H9 (cell line): ENCODE measurements around the gene ZNF668. TPM values are rescaled to one million over a fixed set of nuclear protein-coding genes. Genes with fewer than 3 reads are reported as not detected.

ENCODE experiments used
- DNase-seq: peaks from one replicate; pipeline ENCODE4 v3.0.0-alpha.2; 2017
- H2AFZ ChIP-seq: one replicate; pipeline ENCODE4 v1.6.1; 2013; ENCODE audit warnings: mild to moderate bottlenecking, low read length, control low read depth, moderate library complexity
- H2AK5ac ChIP-seq: 2 replicates; pipeline ENCODE4 v1.6.1; 2013; ENCODE audit warnings: low read length, control low read depth, mixed read lengths; ENCODE audit not compliant: insufficient read length
- H2BK120ac ChIP-seq: one replicate; pipeline ENCODE4 v1.6.1; 2013; ENCODE audit warnings: low read depth, mild to moderate bottlenecking, low read length, control low read depth, inconsistent platforms; ENCODE audit not compliant: poor library complexity, severe bottlenecking
- H2BK12ac ChIP-seq: 2 replicates; pipeline ENCODE4 v1.6.1; 2013; ENCODE audit warnings: low read length, control low read depth, mixed read lengths, low read depth; ENCODE audit not compliant: insufficient read length
- H2BK15ac ChIP-seq: 2 replicates; pipeline ENCODE4 v1.6.1; 2013; ENCODE audit warnings: low read depth, low read length, control low read depth
- H2BK20ac ChIP-seq: one replicate; pipeline ENCODE4 v1.6.1; 2013; ENCODE audit warnings: low read depth, mild to moderate bottlenecking, low read length, control low read depth, inconsistent platforms; ENCODE audit not compliant: poor library complexity, severe bottlenecking
- H2BK5ac ChIP-seq: 2 replicates; pipeline ENCODE4 v1.6.1; 2013; ENCODE audit warnings: low read length, control low read depth, mixed read lengths; ENCODE audit not compliant: insufficient read length
- H3K14ac ChIP-seq: 2 replicates; pipeline ENCODE4 v1.6.1; 2013; ENCODE audit warnings: low read length, control low read depth; ENCODE audit not compliant: insufficient read depth
- H3K18ac ChIP-seq: 2 replicates; pipeline ENCODE4 v1.6.1; 2013; ENCODE audit warnings: low read depth, mild to moderate bottlenecking, mixed read lengths, low read length, control low read depth; ENCODE audit not compliant: insufficient read length
- H3K23ac ChIP-seq: 2 replicates; pipeline ENCODE4 v1.6.1; 2013; ENCODE audit warnings: low read length, control low read depth, mixed read lengths, low read depth; ENCODE audit not compliant: insufficient read length
- H3K23me2 ChIP-seq: 2 replicates; pipeline ENCODE4 v1.6.1; 2013; ENCODE audit warnings: low read depth, mild to moderate bottlenecking, mixed read lengths, low read length, control low read depth; ENCODE audit not compliant: insufficient read length, poor library complexity, severe bottlenecking
- H3K27ac ChIP-seq: 2 replicates; pipeline ENCODE4 v1.5.1; 2013; ENCODE audit warnings: low read length, control low read depth, mixed read lengths, low read depth; ENCODE audit not compliant: insufficient read length
- H3K27me3 ChIP-seq: 2 replicates; pipeline ENCODE4 v1.6.1; 2013; ENCODE audit warnings: low read length, control low read depth, inconsistent platforms; ENCODE audit not compliant: insufficient read depth
- H3K4ac ChIP-seq: 2 replicates; pipeline ENCODE4 v1.6.1; 2013; ENCODE audit warnings: low read depth, mild to moderate bottlenecking, control low read depth, inconsistent platforms, low read length, moderate library complexity
- H3K4me1 ChIP-seq: 2 replicates; pipeline ENCODE4 v1.6.1; 2013; ENCODE audit warnings: low read length, control low read depth, inconsistent platforms; ENCODE audit not compliant: insufficient read depth
- H3K4me2 ChIP-seq: 2 replicates; pipeline ENCODE4 v1.6.1; 2013; ENCODE audit warnings: low read length, control low read depth, mixed read lengths; ENCODE audit not compliant: insufficient read length, insufficient read depth
- H3K56ac ChIP-seq: 2 replicates; pipeline ENCODE4 v1.6.1; 2013; ENCODE audit warnings: low read depth, mild to moderate bottlenecking, mixed read lengths, low read length, control low read depth; ENCODE audit not compliant: insufficient read length
- H3K79me1 ChIP-seq: 2 replicates; pipeline ENCODE4 v1.6.1; 2013; ENCODE audit warnings: low read depth, mild to moderate bottlenecking, moderate library complexity, low read length, control low read depth, inconsistent platforms; ENCODE audit not compliant: insufficient read depth, poor library complexity, severe bottlenecking
- H3K79me2 ChIP-seq: 2 replicates; pipeline ENCODE4 v1.6.1; 2013; ENCODE audit warnings: low read length, control low read depth, inconsistent platforms; ENCODE audit not compliant: insufficient read depth
- H3K9ac ChIP-seq: 2 replicates; pipeline ENCODE4 v1.6.1; 2013; ENCODE audit warnings: low read length, control low read depth, mixed read lengths; ENCODE audit not compliant: insufficient read length; ENCODE audit errors: extremely low read depth
- H3K9me3 ChIP-seq: one replicate; pipeline ENCODE4 v1.6.1; 2013; ENCODE audit warnings: low read depth, low read length, inconsistent platforms; ENCODE audit not compliant: control insufficient read depth
- H3T11ph ChIP-seq: one replicate; pipeline ENCODE4 v1.6.1; 2013; ENCODE audit warnings: mild to moderate bottlenecking, low read length, control low read depth, inconsistent platforms
- H4K20me1 ChIP-seq: one replicate; pipeline ENCODE4 v1.6.1; 2013; ENCODE audit not compliant: control insufficient read depth, insufficient read length, insufficient read depth
- H4K5ac ChIP-seq: 2 replicates; pipeline ENCODE4 v1.6.1; 2013; ENCODE audit warnings: low read depth, mild to moderate bottlenecking, mixed read lengths, low read length, control low read depth; ENCODE audit not compliant: insufficient read length
- H4K8ac ChIP-seq: replicated peaks from 2 replicates; pipeline ENCODE4 v1.6.1; 2013; ENCODE audit warnings: low read length, control low read depth, mixed read lengths, low read depth; ENCODE audit not compliant: insufficient read length
- H4K91ac ChIP-seq: 2 replicates; pipeline ENCODE4 v1.6.1; 2013; ENCODE audit warnings: low read depth, mild to moderate bottlenecking, moderate library complexity, mixed read lengths, low read length, control low read depth; ENCODE audit not compliant: insufficient read length
- H3K27ac Mint-ChIP-seq, 3 experiments: 2 replicates in 2 of 3; 3 replicates in 1 of 3; pipeline ENCODE4 v1.8.0; 2020 to 2021; ENCODE audit warnings: mixed read lengths in 3 of 3, mild to moderate bottlenecking in 1 of 3, moderate library complexity in 1 of 3
- H3K27me3 Mint-ChIP-seq: 2 replicates; pipeline ENCODE4 v1.8.0; 2021; ENCODE audit warnings: low read depth, mild to moderate bottlenecking, moderate library complexity, mixed read lengths
- H3K36me3 Mint-ChIP-seq, 3 experiments: 2 replicates in 2 of 3; 3 replicates in 1 of 3; pipeline ENCODE4 v1.8.0; 2020 to 2021; ENCODE audit warnings: low read depth in 3 of 3, mixed read lengths in 3 of 3; ENCODE audit not compliant: insufficient read depth in 1 of 3
- H3K4me1 Mint-ChIP-seq, 2 experiments: 2 replicates each; pipeline ENCODE4 v1.8.0; 2020; ENCODE audit warnings: mixed read lengths in 2 of 2
- H3K4me3 Mint-ChIP-seq, 2 experiments: 2 replicates in 1 of 2; 3 replicates in 1 of 2; pipeline ENCODE4 v1.8.0; 2020 to 2021; ENCODE audit warnings: mild to moderate bottlenecking in 2 of 2, mixed read lengths in 2 of 2, moderate library complexity in 1 of 2
- H3K9me3 Mint-ChIP-seq, 2 experiments: 2 replicates in 1 of 2; 3 replicates in 1 of 2; pipeline ENCODE4 v1.8.0; 2020; ENCODE audit warnings: mild to moderate bottlenecking in 2 of 2, mixed read lengths in 2 of 2, moderate library complexity in 1 of 2
- WGBS: extraction: QIAGEN DNeasy Blood & Tissue Kit; methylation state at CpG from one replicate; pipeline ENCODE4 v1.1.7; 2013; ENCODE audit warnings: missing lambda C conversion rate, low lambda C conversion rate, mixed read lengths; ENCODE audit not compliant: insufficient read length; ENCODE audit errors: extremely low coverage; 5-methylcytosine and 5-hydroxymethylcytosine counted together
- total RNA-seq: library from RNA; stranded (reverse); gene quantifications from 2 replicates; pipeline ENCODE4 v1.2.1, GENCODE V29; 2021
- TF ChIP-seq, protein P1 (sequence below): fragments of 200-600 bp; sonication (generic); conservative IDR thresholded peaks from 3 replicates; pipeline ENCODE4 v1.8.0; 2021; ENCODE audit warnings: antibody characterized with exemption, mild to moderate bottlenecking

The ZNF668 gene
- total RNA-seq, 1 experiment from 2014 or later: 18.6 TPM

DNA sequence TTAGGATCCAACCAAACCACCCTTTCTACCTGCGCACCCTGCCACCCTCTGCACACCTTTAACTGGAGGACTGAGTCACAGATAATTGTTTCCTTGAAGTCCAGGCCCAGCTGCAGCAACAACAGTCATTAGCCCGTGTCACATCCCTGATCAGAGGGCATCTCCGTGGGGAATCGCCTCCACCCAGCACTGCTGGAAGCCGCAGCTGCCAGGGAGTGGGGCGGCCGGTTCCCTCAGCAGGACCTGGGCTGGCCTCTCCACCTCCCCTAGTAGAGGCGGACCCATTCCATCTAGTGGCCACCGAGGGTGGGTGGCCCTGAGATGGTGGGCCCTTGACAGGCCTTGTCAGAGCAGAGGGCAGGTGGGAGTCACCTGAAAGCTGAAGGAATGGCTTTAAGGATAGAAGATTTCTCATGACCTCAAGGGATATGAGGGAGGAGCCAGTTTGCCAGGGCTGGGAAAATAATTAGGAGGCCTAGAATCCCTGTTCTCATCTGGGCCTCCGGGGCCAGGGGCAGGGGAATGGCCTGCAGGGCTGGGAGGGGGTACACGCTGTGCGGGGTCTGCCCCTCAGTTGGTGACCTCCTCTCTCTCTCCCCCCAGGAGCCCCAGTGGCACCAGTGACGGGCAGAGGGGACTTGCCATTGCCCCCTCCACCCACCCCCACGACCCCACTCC, 8.5 kb upstream of the ZNF668 start:
- no CpG with 5 or more reads among the region's 14 CpGs for WGBS
- Mint-ChIP-seq H3K9me3 (no peaks in the 10 kb centered on the region), H3K4me1 (peaks cover 0 to 3% of the 10 kb centered on the region in 2 experiments; a peak in 1 of 4 replicates), H3K36me3 (peaks cover 26 to 49% (median 48%) of the 10 kb centered on the region in 3 experiments; a peak in 6 of 7 replicates), H3K27me3 (no peaks in the 10 kb centered on the region), H3K4me3 (no peak overlapping the region), H3K27ac (peak overlapping the region in 1 of 3 experiments; percentile 76; a peak in 3 of 7 replicates)
- Histone ChIP-seq H3K79me1 (no peaks in the 10 kb centered on the region), H3K4ac (no peak overlapping the region), H2BK12ac (no peak overlapping the region), H3K27ac (no peak overlapping the region), H3T11ph (no peak overlapping the region), H4K20me1 (peaks cover 4% of the 10 kb centered on the region), H3K27me3 (no peaks in the 10 kb centered on the region), H4K8ac (no peak overlapping the region), H4K5ac (no peak overlapping the region), H3K56ac (no peak overlapping the region), H3K79me2 (no peaks in the 10 kb centered on the region), H2BK5ac (no peak overlapping the region), H3K23me2 (no peaks in the 10 kb centered on the region), H3K9ac (no peak overlapping the region), H3K14ac (no peak overlapping the region), H3K9me3 (no peaks in the 10 kb centered on the region), H3K23ac (no peak overlapping the region), H4K91ac (no peak overlapping the region), H3K4me1 (no peaks in the 10 kb centered on the region), H3K18ac (no peak overlapping the region), H2AK5ac (no peak overlapping the region), H3K4me2 (no peak overlapping the region), H2BK20ac (no peak overlapping the region), H2AFZ (no peak overlapping the region), H2BK120ac (no peak overlapping the region), H2BK15ac (no peak overlapping the region)
- TF ChIP-seq, protein P1, sequence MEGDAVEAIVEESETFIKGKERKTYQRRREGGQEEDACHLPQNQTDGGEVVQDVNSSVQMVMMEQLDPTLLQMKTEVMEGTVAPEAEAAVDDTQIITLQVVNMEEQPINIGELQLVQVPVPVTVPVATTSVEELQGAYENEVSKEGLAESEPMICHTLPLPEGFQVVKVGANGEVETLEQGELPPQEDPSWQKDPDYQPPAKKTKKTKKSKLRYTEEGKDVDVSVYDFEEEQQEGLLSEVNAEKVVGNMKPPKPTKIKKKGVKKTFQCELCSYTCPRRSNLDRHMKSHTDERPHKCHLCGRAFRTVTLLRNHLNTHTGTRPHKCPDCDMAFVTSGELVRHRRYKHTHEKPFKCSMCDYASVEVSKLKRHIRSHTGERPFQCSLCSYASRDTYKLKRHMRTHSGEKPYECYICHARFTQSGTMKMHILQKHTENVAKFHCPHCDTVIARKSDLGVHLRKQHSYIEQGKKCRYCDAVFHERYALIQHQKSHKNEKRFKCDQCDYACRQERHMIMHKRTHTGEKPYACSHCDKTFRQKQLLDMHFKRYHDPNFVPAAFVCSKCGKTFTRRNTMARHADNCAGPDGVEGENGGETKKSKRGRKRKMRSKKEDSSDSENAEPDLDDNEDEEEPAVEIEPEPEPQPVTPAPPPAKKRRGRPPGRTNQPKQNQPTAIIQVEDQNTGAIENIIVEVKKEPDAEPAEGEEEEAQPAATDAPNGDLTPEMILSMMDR: no peak
- DNase-seq: peak; percentile 15
